Measurements from ENCODE around the gene FNDC1.

- TF ChIP-seq ZNF274 (CRISPR knock-in tag; IDR thresholded peaks at IDR 0.05) = no peak
- TF ChIP-seq KLF6 (CRISPR knock-in tag; IDR thresholded peaks at IDR 0.05) = no peak
- no peak for TF ChIP-seq SMC3 (IDR thresholded peaks at IDR 0.05; ENCODE audit: low read length)
Observed at GRCh38 chr6:159213405-159213804, 44.2 kb downstream of the FNDC1 start.
